Measurements from ENCODE around the gene KCNB1.

DNA sequence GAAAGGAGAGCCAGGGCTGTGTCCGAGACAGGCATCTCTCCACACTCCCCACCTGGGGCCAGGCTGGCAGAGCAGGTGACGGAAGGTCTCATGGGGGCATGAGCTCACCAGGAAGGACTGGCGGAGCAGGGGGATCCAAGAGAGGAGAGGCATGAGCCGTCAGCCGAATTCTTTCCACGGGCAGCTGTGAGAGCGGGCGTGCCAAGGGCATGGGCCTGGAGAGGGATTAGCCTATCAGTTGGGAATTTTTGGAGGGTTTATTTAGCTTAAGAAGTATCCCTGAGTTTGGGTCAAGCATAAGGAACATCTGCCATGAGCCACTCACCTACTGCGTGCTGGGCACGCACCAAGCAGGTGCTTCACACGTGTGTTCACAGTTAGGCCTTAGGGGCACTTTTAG lies 144.4 kb downstream of the KCNB1 start:
- TF ChIP-seq, protein P1, sequence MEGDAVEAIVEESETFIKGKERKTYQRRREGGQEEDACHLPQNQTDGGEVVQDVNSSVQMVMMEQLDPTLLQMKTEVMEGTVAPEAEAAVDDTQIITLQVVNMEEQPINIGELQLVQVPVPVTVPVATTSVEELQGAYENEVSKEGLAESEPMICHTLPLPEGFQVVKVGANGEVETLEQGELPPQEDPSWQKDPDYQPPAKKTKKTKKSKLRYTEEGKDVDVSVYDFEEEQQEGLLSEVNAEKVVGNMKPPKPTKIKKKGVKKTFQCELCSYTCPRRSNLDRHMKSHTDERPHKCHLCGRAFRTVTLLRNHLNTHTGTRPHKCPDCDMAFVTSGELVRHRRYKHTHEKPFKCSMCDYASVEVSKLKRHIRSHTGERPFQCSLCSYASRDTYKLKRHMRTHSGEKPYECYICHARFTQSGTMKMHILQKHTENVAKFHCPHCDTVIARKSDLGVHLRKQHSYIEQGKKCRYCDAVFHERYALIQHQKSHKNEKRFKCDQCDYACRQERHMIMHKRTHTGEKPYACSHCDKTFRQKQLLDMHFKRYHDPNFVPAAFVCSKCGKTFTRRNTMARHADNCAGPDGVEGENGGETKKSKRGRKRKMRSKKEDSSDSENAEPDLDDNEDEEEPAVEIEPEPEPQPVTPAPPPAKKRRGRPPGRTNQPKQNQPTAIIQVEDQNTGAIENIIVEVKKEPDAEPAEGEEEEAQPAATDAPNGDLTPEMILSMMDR (IDR thresholded peaks at IDR 0.05): no peak
- no peak for TF ChIP-seq POLR2A (IDR thresholded peaks at IDR 0.05)
- no peak for TF ChIP-seq EP300 (IDR thresholded peaks at IDR 0.05; ENCODE audit: low read depth)
- TF ChIP-seq POLR2AphosphoS5 (IDR thresholded peaks at IDR 0.05): no peak

All from transverse colon (tissue), 4 donors.